Loucy (cell line): Measurements from ENCODE around the gene CLEC1A.

Source experiments
- H2AFZ ChIP-seq: fragments of 200-600 bp; sonication (generic); 2 replicates; pipeline ENCODE4 v1.6.0; 2016; ENCODE audit warnings: antibody characterized with exemption, mild to moderate bottlenecking, low read length, moderate library complexity
- H3F3A ChIP-seq: fragments of 200-600 bp; 2 replicates; pipeline ENCODE4 v1.6.0; 2016; ENCODE audit warnings: antibody characterized with exemption, low read depth, mild to moderate bottlenecking
- H3K27me3 ChIP-seq: fragments of 200-600 bp; sonication (generic); 2 replicates; pipeline ENCODE4 v1.6.1; 2014; ENCODE audit warnings: low read length, mild to moderate bottlenecking; ENCODE audit not compliant: insufficient read depth, poor library complexity, severe bottlenecking
- H3K36me3 ChIP-seq: fragments of 200-600 bp; sonication (generic); 2 replicates; pipeline ENCODE4 v1.6.1; 2016; ENCODE audit warnings: low read length; ENCODE audit not compliant: insufficient read depth
- H3K4me1 ChIP-seq: fragments of 200-600 bp; sonication (generic); 2 replicates; pipeline ENCODE4 v1.5.1; 2014; ENCODE audit warnings: low read length, mild to moderate bottlenecking; ENCODE audit not compliant: insufficient read depth, poor library complexity, severe bottlenecking
- H3K4me2 ChIP-seq: fragments of 200-600 bp; sonication (generic); 2 replicates; pipeline ENCODE4 v1.6.0; 2014; ENCODE audit warnings: antibody characterized with exemption, low read length, low read depth, mild to moderate bottlenecking; ENCODE audit not compliant: poor library complexity, severe bottlenecking
- H3K4me3 ChIP-seq: fragments of 200-600 bp; sonication (generic); 2 replicates; pipeline ENCODE4 v1.5.1; 2014; ENCODE audit warnings: low read length, mild to moderate bottlenecking, mixed read lengths; ENCODE audit not compliant: poor library complexity, severe bottlenecking
- H3K79me2 ChIP-seq: fragments of 200-600 bp; sonication (generic); 2 replicates; pipeline ENCODE4 v1.6.1; 2014; ENCODE audit warnings: low read length; ENCODE audit not compliant: insufficient read depth
- H3K9ac ChIP-seq: fragments of 200-600 bp; sonication (generic); 2 replicates; pipeline ENCODE4 v1.6.0; 2014; ENCODE audit warnings: mild to moderate bottlenecking, low read depth, low read length, moderate library complexity; ENCODE audit not compliant: poor library complexity, severe bottlenecking
- H3K9me2 ChIP-seq: fragments of 200-600 bp; sonication (generic); replicated peaks from 2 replicates; pipeline ENCODE4 v1.6.1; 2016; ENCODE audit warnings: low read depth, low read length, mixed read lengths
- H3K9me3 ChIP-seq: fragments of 200-600 bp; sonication (generic); 2 replicates; pipeline ENCODE4 v1.6.1; 2014; ENCODE audit warnings: mild to moderate bottlenecking, antibody characterized with exemption, low read length, low read depth; ENCODE audit not compliant: insufficient read depth
- H4K20me1 ChIP-seq: fragments of 200-600 bp; sonication (generic); 2 replicates; pipeline ENCODE4 v1.6.0; 2014; ENCODE audit warnings: antibody characterized with exemption, low read length, mild to moderate bottlenecking; ENCODE audit not compliant: insufficient read depth, poor library complexity, severe bottlenecking
- EZH2phosphoT487 ChIP-seq: fragments of 200-600 bp; IDR thresholded peaks from 2 replicates; pipeline ENCODE4 v1.6.1; 2018; ENCODE audit warnings: antibody characterized with exemption, mild to moderate bottlenecking, moderate library complexity, borderline replicate concordance
- TF ChIP-seq, protein P1 (sequence below): fragments of 200-600 bp; sonication (generic); conservative IDR thresholded peaks from 2 replicates; pipeline ENCODE4 v1.5.1; 2014; ENCODE audit warnings: mild to moderate bottlenecking, antibody characterized with exemption, low read length

CLEC1A gene

DNA sequence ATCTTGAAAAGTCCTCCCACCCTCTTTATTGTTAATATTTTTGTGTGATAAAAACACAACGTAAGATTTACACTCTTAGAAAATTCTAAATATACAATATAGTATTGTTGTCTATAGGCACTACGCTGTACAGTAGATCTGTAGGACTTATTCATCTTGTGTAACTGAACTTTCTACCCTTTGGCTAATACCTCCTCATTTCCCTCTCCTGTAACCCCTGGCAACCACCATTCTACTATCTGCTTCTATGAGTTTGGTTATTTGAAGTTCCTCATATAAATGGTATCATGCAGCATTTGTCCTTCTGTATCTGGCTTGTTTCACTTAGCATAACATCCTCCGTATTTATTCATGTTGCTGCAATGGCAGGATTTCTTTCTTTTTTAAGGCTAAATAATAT lies 73.5 kb downstream of the CLEC1A start:
- no peaks in the 10 kb centered on the region for H3K36me3 ChIP-seq
- no peak overlapping the region for H3K9ac ChIP-seq
- H3K4me1 ChIP-seq, result no peaks in the 10 kb centered on the region
- H3K79me2 ChIP-seq, result no peaks in the 10 kb centered on the region
- no peak overlapping the region for H3K4me3 ChIP-seq
- no peaks in the 10 kb centered on the region for H4K20me1 ChIP-seq
- no peaks in the 10 kb centered on the region for H3K9me3 ChIP-seq
- H3K27me3 ChIP-seq, result no peaks in the 10 kb centered on the region
- no peak for TF ChIP-seq EZH2phosphoT487
- TF ChIP-seq, protein P1, sequence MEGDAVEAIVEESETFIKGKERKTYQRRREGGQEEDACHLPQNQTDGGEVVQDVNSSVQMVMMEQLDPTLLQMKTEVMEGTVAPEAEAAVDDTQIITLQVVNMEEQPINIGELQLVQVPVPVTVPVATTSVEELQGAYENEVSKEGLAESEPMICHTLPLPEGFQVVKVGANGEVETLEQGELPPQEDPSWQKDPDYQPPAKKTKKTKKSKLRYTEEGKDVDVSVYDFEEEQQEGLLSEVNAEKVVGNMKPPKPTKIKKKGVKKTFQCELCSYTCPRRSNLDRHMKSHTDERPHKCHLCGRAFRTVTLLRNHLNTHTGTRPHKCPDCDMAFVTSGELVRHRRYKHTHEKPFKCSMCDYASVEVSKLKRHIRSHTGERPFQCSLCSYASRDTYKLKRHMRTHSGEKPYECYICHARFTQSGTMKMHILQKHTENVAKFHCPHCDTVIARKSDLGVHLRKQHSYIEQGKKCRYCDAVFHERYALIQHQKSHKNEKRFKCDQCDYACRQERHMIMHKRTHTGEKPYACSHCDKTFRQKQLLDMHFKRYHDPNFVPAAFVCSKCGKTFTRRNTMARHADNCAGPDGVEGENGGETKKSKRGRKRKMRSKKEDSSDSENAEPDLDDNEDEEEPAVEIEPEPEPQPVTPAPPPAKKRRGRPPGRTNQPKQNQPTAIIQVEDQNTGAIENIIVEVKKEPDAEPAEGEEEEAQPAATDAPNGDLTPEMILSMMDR, result no peak
- H3F3A ChIP-seq, result no peaks in the 10 kb centered on the region
- H2AFZ ChIP-seq, result no peak overlapping the region
- no peaks in the 10 kb centered on the region for H3K9me2 ChIP-seq
- H3K4me2 ChIP-seq, result no peak overlapping the region

DNA sequence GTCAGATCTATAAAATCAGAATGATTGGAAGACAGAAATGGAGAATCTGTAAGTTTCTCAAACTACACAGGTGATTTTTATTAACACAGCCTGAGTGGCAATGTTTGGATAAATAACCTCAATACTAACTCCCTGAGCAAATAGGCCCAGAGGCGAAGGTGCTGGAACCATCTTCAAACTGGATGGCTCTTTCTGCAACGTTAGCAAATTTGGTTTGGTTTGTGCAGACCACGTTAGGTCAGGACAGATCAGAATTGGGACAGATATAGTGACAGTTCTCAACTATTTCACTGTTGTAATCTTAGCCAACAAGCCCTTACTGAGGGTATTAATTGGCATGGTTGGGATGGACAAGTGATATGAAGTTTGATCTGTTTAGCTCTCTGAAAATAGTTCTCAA lies 77.4 kb downstream of the CLEC1A start:
- no peak for TF ChIP-seq EZH2phosphoT487
- TF ChIP-seq, protein P1, result no peak
- no peaks in the 10 kb centered on the region for H3K27me3 ChIP-seq
- no peak overlapping the region for H3K9ac ChIP-seq
- no peaks in the 10 kb centered on the region for H3K9me2 ChIP-seq
- H3F3A ChIP-seq, result no peaks in the 10 kb centered on the region
- no peaks in the 10 kb centered on the region for H3K79me2 ChIP-seq
- no peak overlapping the region for H2AFZ ChIP-seq
- no peak overlapping the region for H3K4me3 ChIP-seq
- H3K9me3 ChIP-seq, result no peaks in the 10 kb centered on the region
- H3K4me2 ChIP-seq, result no peak overlapping the region
- H3K36me3 ChIP-seq, result no peaks in the 10 kb centered on the region
- H3K4me1 ChIP-seq, result peaks cover 21% of the 10 kb centered on the region
- no peaks in the 10 kb centered on the region for H4K20me1 ChIP-seq
